ENCODE results near the gene NLRP3. TPM values are rescaled to one million over a fixed set of nuclear protein-coding genes. Genes with fewer than 3 reads are reported as not detected.

Gene NLRP3
- total and polyA plus RNA-seq, 8 donors: 0.81 to 6.6 (median 1.5) TPM

- Histone ChIP-seq H3K27ac (no peak overlapping the region), H3K4me3 (no peak overlapping the region), H3K36me3 (peaks cover 0 to 47% of the 10 kb centered on the region in 2 donors), H3K4me1 (peaks cover 0 to 36% of the 10 kb centered on the region in 2 donors), H3K27me3 (peaks cover 0 to 8% of the 10 kb centered on the region in 2 donors), H3K9me3 (no peaks in the 10 kb centered on the region)
- DNase-seq (no peak), ATAC-seq (no peak)
- intact Hi-C loops (cut with DNase I): no loop called here
- TF ChIP-seq, protein P1, sequence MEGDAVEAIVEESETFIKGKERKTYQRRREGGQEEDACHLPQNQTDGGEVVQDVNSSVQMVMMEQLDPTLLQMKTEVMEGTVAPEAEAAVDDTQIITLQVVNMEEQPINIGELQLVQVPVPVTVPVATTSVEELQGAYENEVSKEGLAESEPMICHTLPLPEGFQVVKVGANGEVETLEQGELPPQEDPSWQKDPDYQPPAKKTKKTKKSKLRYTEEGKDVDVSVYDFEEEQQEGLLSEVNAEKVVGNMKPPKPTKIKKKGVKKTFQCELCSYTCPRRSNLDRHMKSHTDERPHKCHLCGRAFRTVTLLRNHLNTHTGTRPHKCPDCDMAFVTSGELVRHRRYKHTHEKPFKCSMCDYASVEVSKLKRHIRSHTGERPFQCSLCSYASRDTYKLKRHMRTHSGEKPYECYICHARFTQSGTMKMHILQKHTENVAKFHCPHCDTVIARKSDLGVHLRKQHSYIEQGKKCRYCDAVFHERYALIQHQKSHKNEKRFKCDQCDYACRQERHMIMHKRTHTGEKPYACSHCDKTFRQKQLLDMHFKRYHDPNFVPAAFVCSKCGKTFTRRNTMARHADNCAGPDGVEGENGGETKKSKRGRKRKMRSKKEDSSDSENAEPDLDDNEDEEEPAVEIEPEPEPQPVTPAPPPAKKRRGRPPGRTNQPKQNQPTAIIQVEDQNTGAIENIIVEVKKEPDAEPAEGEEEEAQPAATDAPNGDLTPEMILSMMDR (IDR thresholded peaks at IDR 0.05): no peak
Observed at GRCh38 chr1:247444571-247444970, 28.6 kb downstream of the NLRP3 start.

- Histone ChIP-seq H3K9me3 (no peaks in the 10 kb centered on the region), H3K27ac (peak overlapping the region in 1 of 2 donors; percentile 86), H3K27me3 (peaks cover 0 to 8% of the 10 kb centered on the region in 2 donors), H3K4me1 (peaks cover 0 to 30% of the 10 kb centered on the region in 2 donors), H3K36me3 (peaks cover 0 to 57% of the 10 kb centered on the region in 2 donors), H3K4me3 (no peak overlapping the region)
- intact Hi-C loops (cut with DNase I): no loop called here
- ATAC-seq: peak; percentile 67
- DNase-seq: peak in 2 of 4 donors; percentile 11 to 65
- TF ChIP-seq, protein P1 (IDR thresholded peaks at IDR 0.05): no peak
Observed at GRCh38 chr1:247445526-247446356, 29.8 kb downstream of the NLRP3 start.

GRCh38 chr1:247447162-247447909, 31.4 kb downstream of the NLRP3 start:
- DNase-seq (no peak), ATAC-seq (no peak)
- intact Hi-C loops (cut with DNase I): no loop called here
- H3K4me3 ChIP-seq: peak overlapping the region; percentile 24 to 33
- peaks cover 0 to 23% of the 10 kb centered on the region in 2 donors for H3K4me1 ChIP-seq
- TF ChIP-seq, protein P1 (IDR thresholded peaks at IDR 0.05): no peak
- H3K9me3 ChIP-seq: no peaks in the 10 kb centered on the region
- H3K27ac ChIP-seq: no peak overlapping the region
- H3K27me3 ChIP-seq: peaks cover 0 to 14% of the 10 kb centered on the region in 2 donors
- peaks cover 0 to 71% of the 10 kb centered on the region in 2 donors for H3K36me3 ChIP-seq

DNA sequence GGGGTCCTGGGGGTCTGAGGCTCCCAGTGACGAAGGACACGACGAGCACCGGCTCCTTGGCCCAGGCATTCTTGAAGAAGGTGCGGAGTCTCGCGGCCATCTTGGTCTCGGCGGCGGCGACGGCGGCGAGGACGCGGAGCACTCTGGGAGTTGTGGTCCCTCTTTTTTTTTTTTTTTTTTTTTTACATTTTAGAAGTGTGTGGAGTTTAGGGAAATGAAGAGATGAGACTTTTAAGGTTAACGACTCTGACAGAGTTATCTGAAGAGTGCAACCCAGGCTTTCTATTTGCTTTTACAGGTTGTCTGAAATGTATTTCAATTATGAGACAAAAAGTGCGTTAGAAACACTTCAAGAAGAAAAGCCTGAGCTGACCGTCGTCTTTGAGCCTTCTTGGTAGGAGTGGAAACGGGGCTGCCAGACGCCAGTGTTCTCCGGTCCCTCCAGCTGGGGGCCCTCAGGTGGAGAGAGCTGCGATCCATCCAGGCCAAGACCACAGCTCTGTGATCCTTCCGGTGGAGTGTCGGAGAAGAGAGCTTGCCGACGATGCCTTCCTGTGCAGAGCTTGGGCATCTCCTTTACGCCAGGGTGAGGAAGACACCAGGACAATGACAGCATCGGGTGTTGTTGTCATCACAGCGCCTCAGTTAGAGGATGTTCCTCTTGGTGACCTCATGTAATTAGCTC, 32.3 kb downstream of the NLRP3 start:
- intact Hi-C loops (cut with DNase I): no loop called here
- peak; percentile 93 for ATAC-seq
- H3K27ac ChIP-seq: peak overlapping the region in 1 of 2 donors; percentile 13

More for the DNA sequence above, 32.3 kb downstream of the NLRP3 start:
- peaks cover 0 to 28% of the 10 kb centered on the region in 2 donors for H3K4me1 ChIP-seq
- peak; percentile 40 to 85 (median 64) for DNase-seq
- H3K4me3 ChIP-seq: peak overlapping the region; percentile 24 to 33
- H3K27me3 ChIP-seq: peaks cover 0 to 13% of the 10 kb centered on the region in 2 donors
- H3K36me3 ChIP-seq: peaks cover 0 to 65% of the 10 kb centered on the region in 2 donors
- TF ChIP-seq, protein P1 (IDR thresholded peaks at IDR 0.05): no peak
- no peaks in the 10 kb centered on the region for H3K9me3 ChIP-seq
